Neuron (in vitro differentiated cells): ENCODE measurements around the gene RGS19.

Source experiments
- H2AFZ ChIP-seq: one replicate; pipeline ENCODE4 v1.6.1; 2013; ENCODE audit warnings: low read depth, mild to moderate bottlenecking, inconsistent platforms, low read length, moderate library complexity
- H3K27me3 ChIP-seq: one replicate; pipeline ENCODE4 v1.6.1; 2013; ENCODE audit warnings: low read length; ENCODE audit not compliant: insufficient read depth
- H3K36me3 ChIP-seq: one replicate; pipeline ENCODE4 v1.6.1; 2013; ENCODE audit warnings: low read length; ENCODE audit not compliant: insufficient read depth
- H3K4me1 ChIP-seq: one replicate; pipeline ENCODE4 v1.6.1; 2013; ENCODE audit warnings: low read length; ENCODE audit not compliant: insufficient read depth
- H3K4me3 ChIP-seq: 2 replicates; pipeline ENCODE4 v1.5.1; 2013; ENCODE audit warnings: mild to moderate bottlenecking, low read length, moderate library complexity
- H3K9me3 ChIP-seq: one replicate; pipeline ENCODE4 v1.6.1; 2013; ENCODE audit warnings: low read length

RGS19 gene

DNA sequence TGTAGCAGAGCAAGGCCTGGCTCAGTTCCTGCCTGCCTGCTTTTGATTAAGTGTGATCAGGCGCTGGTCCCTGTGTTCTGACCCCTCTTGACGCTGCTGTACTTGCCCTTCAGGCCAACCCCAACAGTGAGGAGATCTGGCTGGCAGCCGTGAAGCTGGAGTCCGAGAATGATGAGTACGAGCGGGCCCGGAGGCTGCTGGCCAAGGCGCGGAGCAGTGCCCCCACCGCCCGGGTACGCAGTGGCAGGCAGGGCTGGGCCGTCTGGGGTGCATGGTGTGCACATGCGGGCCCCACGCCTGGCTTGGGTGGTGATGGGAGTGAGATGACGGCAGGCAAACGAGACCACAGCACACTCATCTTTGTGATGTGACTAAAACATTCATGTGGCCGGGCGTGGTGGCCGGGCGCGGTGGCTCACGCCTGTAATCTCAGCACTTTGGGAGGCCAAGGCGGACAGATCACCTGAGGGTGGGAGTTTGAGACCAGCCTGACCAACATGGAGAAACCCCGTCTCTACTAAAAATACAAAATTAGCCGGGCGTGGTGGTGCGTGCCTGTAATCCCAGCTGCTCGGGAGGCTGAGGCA lies 53.4 kb downstream of the RGS19 start:
- Histone ChIP-seq H3K27me3 (no peaks in the 10 kb centered on the region), H3K36me3 (peaks cover 92% of the 10 kb centered on the region), H2AFZ (no peak overlapping the region), H3K4me1 (no peaks in the 10 kb centered on the region), H3K4me3 (no peak overlapping the region), H3K9me3 (no peaks in the 10 kb centered on the region)

DNA sequence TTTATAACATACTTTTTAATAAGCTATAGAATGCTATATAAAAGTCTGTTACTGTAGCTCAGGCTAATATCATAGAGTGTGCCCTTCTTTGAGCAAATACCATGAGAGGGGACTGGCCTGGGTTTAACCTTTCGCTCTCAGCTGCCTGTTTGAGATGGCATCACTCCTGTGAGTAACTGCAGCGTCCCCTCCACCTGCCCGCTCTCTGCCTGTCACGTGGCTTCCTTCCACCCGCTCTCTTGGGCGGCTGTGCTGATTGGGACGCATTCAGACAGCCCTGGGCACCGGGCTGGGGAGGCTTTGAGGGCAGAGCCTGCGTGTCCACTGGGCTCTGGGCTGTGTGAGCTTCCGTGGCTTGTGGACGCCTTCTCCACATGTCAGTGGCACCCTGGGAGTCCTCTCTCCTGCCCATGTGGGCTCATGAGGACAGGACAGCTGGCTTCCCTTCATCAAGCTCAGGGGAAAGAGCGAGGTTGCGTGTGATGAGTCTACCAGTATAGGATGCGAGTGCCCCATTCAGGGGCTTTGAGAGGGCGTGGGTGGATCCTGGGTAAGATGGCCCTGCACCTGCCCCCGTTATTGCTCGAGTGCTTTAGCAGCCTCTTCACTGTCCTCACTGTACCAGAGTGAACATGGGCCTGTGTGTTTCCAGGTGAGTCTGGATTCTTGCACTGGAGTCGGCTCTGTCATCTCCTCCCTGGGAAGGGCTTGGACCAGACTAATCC lies 54.1 kb downstream of the RGS19 start:
- Histone ChIP-seq H3K27me3 (no peaks in the 10 kb centered on the region), H3K4me1 (no peaks in the 10 kb centered on the region), H3K36me3 (peaks cover 88% of the 10 kb centered on the region), H2AFZ (no peak overlapping the region), H3K9me3 (no peaks in the 10 kb centered on the region), H3K4me3 (no peak overlapping the region)

DNA sequence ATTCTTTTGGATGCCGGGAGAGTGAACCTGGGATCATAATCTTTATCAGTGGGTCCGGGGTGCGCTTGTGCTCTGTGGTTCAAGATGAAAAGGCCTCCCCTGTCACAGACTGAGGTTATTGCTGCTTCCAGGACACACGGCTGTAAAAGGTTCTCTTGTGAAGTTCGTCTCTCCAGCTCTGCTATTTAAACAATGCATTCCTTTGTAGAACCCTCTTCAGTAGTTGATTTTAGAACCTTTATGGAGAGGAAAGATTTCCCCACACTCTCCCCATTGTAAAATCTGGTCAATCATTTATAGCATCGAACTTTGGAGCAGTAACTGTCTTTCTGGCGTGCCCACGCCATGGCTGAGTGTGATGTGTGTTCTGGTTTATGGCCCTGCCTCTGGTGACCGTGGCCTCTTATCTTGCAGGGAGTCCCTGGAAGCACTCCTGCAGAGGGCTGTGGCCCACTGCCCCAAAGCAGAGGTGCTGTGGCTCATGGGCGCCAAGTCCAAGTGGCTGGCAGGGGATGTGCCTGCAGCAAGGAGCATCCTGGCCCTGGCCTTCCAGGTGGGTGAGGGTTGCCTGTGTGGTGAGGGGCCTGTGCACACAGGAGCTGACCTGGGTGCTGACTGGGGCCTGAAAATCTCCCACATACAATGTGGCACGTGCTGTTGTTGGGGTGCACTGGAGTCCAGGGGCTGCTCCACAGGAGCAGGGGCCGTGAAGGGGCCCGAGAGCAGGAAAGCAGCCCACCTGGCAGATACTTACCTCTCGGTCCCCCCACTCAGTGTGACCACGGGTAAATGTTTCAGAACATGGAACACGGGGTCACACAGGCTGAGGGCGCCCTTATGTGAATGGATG lies 55.0 kb downstream of the RGS19 start:
- H3K27me3 ChIP-seq, result no peaks in the 10 kb centered on the region
- no peak overlapping the region for H3K4me3 ChIP-seq
- H2AFZ ChIP-seq, result no peak overlapping the region
- peaks cover 86% of the 10 kb centered on the region for H3K36me3 ChIP-seq
- H3K9me3 ChIP-seq, result no peaks in the 10 kb centered on the region
- H3K4me1 ChIP-seq, result no peaks in the 10 kb centered on the region

DNA sequence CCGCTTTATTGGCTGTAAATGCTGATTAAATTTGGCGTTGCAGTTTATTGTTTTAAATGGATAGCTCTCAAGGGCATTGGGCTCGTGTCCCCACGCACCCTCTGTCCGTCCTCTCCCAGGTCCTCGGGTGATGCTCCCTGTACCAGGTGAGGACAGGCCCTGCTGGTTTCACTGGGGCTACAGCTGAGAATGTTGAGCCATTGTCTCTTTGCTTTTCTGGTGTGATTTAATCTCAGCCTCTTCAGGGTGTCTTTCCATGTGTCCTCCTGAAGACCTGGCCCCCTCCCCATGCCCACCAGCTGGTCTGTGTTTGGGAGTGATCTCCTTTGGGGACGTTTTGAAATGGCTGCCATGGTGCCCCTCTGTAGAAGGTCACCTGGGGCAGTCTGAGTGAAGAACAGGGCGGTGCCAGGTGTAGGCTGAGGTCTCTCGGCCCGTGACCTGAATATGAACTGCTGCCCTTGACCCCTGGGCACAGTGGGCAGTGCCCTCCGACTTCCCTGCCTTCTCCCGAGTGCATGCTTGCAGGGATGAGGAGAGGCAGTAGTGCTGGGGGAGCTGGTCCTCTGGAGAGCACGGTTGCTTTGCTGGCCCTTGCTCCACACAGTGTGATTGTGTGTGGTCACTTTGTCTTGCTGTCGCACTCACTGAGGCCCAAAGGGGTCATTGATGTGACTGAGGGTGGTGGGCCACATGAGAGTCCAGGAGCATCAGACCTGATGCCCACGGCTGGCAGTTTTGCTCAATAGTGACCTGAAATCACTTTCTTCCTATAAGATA lies 55.8 kb downstream of the RGS19 start:
- H3K9me3 ChIP-seq, result no peaks in the 10 kb centered on the region
- H3K4me3 ChIP-seq, result no peak overlapping the region
- no peaks in the 10 kb centered on the region for H3K27me3 ChIP-seq
- H3K36me3 ChIP-seq, result peaks cover 89% of the 10 kb centered on the region
- H2AFZ ChIP-seq, result no peak overlapping the region
- no peaks in the 10 kb centered on the region for H3K4me1 ChIP-seq
